ENCODE results near the gene VEZT.
"Not testable (repeated sequence)": the region's sequence is repeated elsewhere in the genome, so short reads cannot be mapped to it uniquely, and the experiment has no call there.

Gene VEZT

GRCh38 chr12:95321516-95322246 lies 104.1 kb downstream of the VEZT start:
- no peak for FAIRE-seq

GRCh38 chr12:95322326-95322725 lies 104.7 kb downstream of the VEZT start:
- no peak for FAIRE-seq

- no peak for FAIRE-seq
These were observed 105.6 kb downstream of the VEZT start for GRCh38 chr12:95323212-95323611.

DNA sequence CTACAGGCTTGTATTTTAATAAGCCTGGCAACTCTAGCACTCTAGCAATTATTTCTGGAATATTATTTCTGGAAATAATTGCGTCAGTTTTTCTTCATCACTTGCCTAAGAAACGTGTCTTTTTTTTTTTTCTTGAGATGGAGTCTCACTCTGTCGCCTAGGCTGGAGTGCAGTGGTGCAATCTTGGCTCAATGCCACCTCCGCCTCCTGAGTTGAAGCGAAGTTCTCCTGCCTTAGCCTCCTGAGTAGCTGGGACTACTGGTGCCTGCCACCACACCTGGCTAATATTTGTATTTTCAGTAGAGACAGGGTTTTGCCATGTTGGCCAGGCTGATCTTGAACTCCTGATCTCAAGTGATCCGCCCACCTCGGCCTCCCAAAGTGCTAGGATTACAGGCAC lies 106.6 kb downstream of the VEZT start:
- not testable (repeated sequence) for FAIRE-seq

- FAIRE-seq = no peak
These were observed 107.9 kb downstream of the VEZT start for GRCh38 chr12:95325501-95325900.

DNA sequence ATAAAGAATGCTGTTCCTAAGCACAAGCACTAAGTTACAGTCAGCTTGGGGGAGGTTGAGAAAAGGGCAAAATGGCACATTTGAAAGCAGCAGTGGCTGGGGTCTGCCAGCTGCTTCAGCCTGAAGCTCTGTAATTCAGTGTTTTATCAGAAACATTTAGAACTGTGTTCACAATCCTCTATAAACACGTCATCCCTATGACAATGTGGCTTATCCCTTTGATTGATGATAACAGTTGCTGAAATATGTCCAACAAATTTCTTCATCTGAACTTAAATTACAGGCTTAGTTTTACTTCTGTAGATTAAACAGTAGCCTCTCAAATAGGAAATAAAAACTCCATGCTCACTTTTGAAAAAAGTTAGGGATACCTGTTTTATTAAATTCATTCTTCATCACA lies 108.8 kb downstream of the VEZT start:
- no peak for FAIRE-seq

DNA sequence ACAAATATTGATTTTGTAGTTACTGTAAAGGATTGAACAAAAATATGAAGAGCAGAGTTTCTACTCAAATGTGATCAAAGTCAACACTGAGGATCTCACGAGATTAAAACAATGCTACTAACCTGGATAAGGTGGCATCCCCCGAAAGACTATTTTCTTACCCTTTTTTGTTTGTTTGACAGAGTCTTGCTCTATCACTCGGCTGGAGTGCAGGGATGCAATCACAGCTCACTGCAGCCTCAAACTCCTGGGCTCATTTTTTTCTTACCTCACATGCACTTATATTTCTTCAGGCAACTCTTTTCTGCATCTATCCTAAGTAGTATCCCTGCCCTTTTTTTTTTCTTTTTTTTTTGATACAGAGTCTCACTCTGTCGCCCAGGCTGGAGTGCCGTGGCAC lies 109.2 kb downstream of the VEZT start:
- FAIRE-seq = no peak

GRCh38 chr12:95328708-95329107 lies 111.1 kb downstream of the VEZT start:
- FAIRE-seq = no peak

- FAIRE-seq = no peak
These were observed 118.3 kb downstream of the VEZT start for GRCh38 chr12:95335948-95336347.

- FAIRE-seq = no peak
These were observed 118.9 kb downstream of the VEZT start for GRCh38 chr12:95336387-95337067.

- FAIRE-seq = no peak
These were observed 119.5 kb downstream of the VEZT start for GRCh38 chr12:95337146-95337545.

GRCh38 chr12:95339086-95339788 lies 121.6 kb downstream of the VEZT start:
- no peak for FAIRE-seq

- FAIRE-seq = no peak
These were observed 124.4 kb downstream of the VEZT start for GRCh38 chr12:95342008-95342407.

GRCh38 chr12:95343461-95344230 lies 126.0 kb downstream of the VEZT start:
- FAIRE-seq = no peak

DNA sequence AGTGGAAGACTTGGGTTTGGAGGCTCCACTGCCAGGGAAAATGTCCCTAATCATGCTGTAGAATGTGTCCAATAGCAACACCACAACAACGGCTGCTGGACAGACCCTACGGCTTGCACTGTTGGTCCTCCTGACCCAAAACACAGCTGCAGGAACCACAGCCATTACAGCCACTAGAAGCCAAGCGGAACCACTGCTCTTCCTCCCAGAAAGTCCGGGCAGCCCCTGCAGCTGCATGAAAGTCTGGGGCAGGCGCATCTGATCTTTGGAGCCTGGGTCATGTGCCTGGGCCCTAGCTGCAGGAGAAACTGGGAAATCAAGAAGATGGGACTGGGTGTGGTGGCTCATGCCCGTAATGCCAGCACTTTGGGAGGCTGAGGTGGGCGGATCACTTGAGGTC lies 131.7 kb downstream of the VEZT start:
- FAIRE-seq = no peak

DNA sequence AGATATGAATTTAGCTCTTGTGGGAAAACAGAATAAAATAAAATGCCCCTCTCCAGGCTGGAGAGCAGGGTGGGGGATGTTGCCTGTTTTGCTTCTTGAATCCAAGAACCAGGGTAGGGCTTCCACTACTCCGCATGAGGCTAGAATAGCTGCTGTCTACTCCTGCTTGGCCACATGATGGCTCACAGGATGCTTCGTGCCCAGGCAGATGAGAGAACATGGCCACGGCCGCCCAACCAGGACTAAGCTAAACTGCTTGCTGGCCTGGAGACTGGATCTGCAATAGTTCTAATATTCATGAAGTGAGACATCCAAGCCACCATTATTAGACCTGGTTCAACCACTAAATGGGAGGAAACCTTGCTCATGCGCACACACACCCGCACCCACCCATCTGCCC lies 134.1 kb downstream of the VEZT start:
- FAIRE-seq = no peak

Data from colon (tissue), 2 donors.